Trophoblast cell (in vitro differentiated cells and primary cell): ENCODE measurements around the gene BROX.
"Not testable (repeated sequence)": the region's sequence is repeated elsewhere in the genome, so short reads cannot be mapped to it uniquely, and the experiment has no call there.

Source experiments
- DNase-seq, 2 donors: peaks; one replicate each; pipeline ENCODE4 v3.0.0-alpha.2; 2016
- H2AFZ ChIP-seq: 2 replicates; pipeline ENCODE4 v1.6.1; 2013; ENCODE audit warnings: low read length, moderate library complexity, mild to moderate bottlenecking; ENCODE audit not compliant: insufficient read depth, poor library complexity
- H2AK5ac ChIP-seq: 2 replicates; pipeline ENCODE4 v1.6.1; 2013; ENCODE audit warnings: mild to moderate bottlenecking, low read length
- H2BK120ac ChIP-seq: 2 replicates; pipeline ENCODE4 v1.6.1; 2013; ENCODE audit warnings: low read length, mild to moderate bottlenecking, moderate library complexity; ENCODE audit not compliant: insufficient read depth, poor library complexity
- H2BK12ac ChIP-seq: 2 replicates; pipeline ENCODE4 v1.6.1; 2013; ENCODE audit warnings: mild to moderate bottlenecking, low read length, moderate library complexity
- H2BK5ac ChIP-seq: 2 replicates; pipeline ENCODE4 v1.6.1; 2013; ENCODE audit warnings: low read length, low read depth, moderate library complexity, mild to moderate bottlenecking; ENCODE audit not compliant: poor library complexity
- H3K14ac ChIP-seq: 2 replicates; pipeline ENCODE4 v1.6.1; 2013; ENCODE audit warnings: mild to moderate bottlenecking, low read length
- H3K18ac ChIP-seq: 2 replicates; pipeline ENCODE4 v1.6.1; 2013; ENCODE audit warnings: mild to moderate bottlenecking, low read length
- H3K23ac ChIP-seq: 2 replicates; pipeline ENCODE4 v1.6.1; 2013; ENCODE audit warnings: low read length
- H3K27ac ChIP-seq: 2 replicates; pipeline ENCODE4 v1.5.1; 2013; ENCODE audit warnings: low read depth, mild to moderate bottlenecking, inconsistent platforms, low read length, moderate library complexity
- H3K27me3 ChIP-seq: 2 replicates; pipeline ENCODE4 v1.6.1; 2013; ENCODE audit warnings: inconsistent platforms, mild to moderate bottlenecking, low read length, moderate library complexity; ENCODE audit not compliant: insufficient read depth
- H3K36me3 ChIP-seq, 2 experiments: 1 replicate in 1 of 2; 2 replicates in 1 of 2; pipeline ENCODE4 v1.6.1; 2013; ENCODE audit warnings: low read length in 2 of 2, mild to moderate bottlenecking in 2 of 2, moderate library complexity in 1 of 2; ENCODE audit not compliant: insufficient read depth in 2 of 2, control insufficient read depth in 1 of 2
- H3K4ac ChIP-seq: 2 replicates; pipeline ENCODE4 v1.6.1; 2013; ENCODE audit warnings: low read depth, mild to moderate bottlenecking, low read length, moderate library complexity
- H3K4me1 ChIP-seq, 2 experiments: 1 replicate in 1 of 2; 2 replicates in 1 of 2; pipeline ENCODE4 v1.6.1; 2013; ENCODE audit warnings: low read length in 2 of 2, mild to moderate bottlenecking in 2 of 2, moderate library complexity in 1 of 2; ENCODE audit not compliant: insufficient read depth in 2 of 2, control insufficient read depth in 1 of 2
- H3K4me2 ChIP-seq: 2 replicates; pipeline ENCODE4 v1.6.1; 2013; ENCODE audit warnings: inconsistent platforms, mild to moderate bottlenecking, low read length, moderate library complexity
- H3K4me3 ChIP-seq: 2 replicates; pipeline ENCODE4 v1.5.1; 2013; ENCODE audit warnings: mild to moderate bottlenecking, low read depth, low read length, inconsistent platforms
- H3K79me1 ChIP-seq: one replicate; pipeline ENCODE4 v1.6.1; 2013; ENCODE audit warnings: low read length
- H3K79me2 ChIP-seq: 2 replicates; pipeline ENCODE4 v1.6.1; 2013; ENCODE audit warnings: low read length, mild to moderate bottlenecking; ENCODE audit not compliant: control insufficient read depth, insufficient read depth, poor library complexity
- H3K9ac ChIP-seq: 2 replicates; pipeline ENCODE4 v1.6.1; 2013; ENCODE audit warnings: mild to moderate bottlenecking, low read length
- H3K9me3 ChIP-seq: 2 replicates; pipeline ENCODE4 v1.6.1; 2013; ENCODE audit warnings: low read depth, mild to moderate bottlenecking, control low read depth, inconsistent platforms, low read length; ENCODE audit not compliant: insufficient read depth
- H4K12ac ChIP-seq: 2 replicates; pipeline ENCODE4 v1.6.1; 2013; ENCODE audit warnings: low read depth, mild to moderate bottlenecking, low read length, moderate library complexity
- H4K8ac ChIP-seq: 2 replicates; pipeline ENCODE4 v1.6.1; 2013; ENCODE audit warnings: low read depth, mild to moderate bottlenecking, low read length, moderate library complexity
- H4K91ac ChIP-seq: one replicate; pipeline ENCODE4 v1.6.1; 2013; ENCODE audit warnings: low read depth, mild to moderate bottlenecking, low read length, moderate library complexity
- WGBS: extraction: QIAGEN DNeasy Blood & Tissue Kit; methylation state at CpG from one replicate; pipeline ENCODE4 v1.1.7; 2013; ENCODE audit warnings: missing lambda C conversion rate; ENCODE audit not compliant: insufficient read length, insufficient coverage; ENCODE audit errors: extremely low coverage; 5-methylcytosine and 5-hydroxymethylcytosine counted together

The BROX gene

GRCh38 chr1:222669107-222669506 lies 43.3 kb upstream of the BROX start:
- H3K79me2 ChIP-seq, H3K9me3 ChIP-seq, H2BK12ac ChIP-seq, H4K12ac ChIP-seq, H3K4me3 ChIP-seq, H3K18ac ChIP-seq, H3K79me1 ChIP-seq, DNase-seq, H2AK5ac ChIP-seq, H4K8ac ChIP-seq, H2BK120ac ChIP-seq, H3K23ac ChIP-seq, H3K9ac ChIP-seq, H2BK5ac ChIP-seq, H3K4ac ChIP-seq, H3K4me1 ChIP-seq, H2AFZ ChIP-seq, H3K27ac ChIP-seq, H3K27me3 ChIP-seq, H3K4me2 ChIP-seq, H4K91ac ChIP-seq, H3K14ac ChIP-seq: not testable (repeated sequence)
- peaks cover 12 to 22% of the 10 kb centered on the region in 2 experiments for H3K36me3 ChIP-seq
- no CpG with 5 or more reads among the region's 2 CpGs for WGBS

GRCh38 chr1:222670110-222670509 lies 42.3 kb upstream of the BROX start:
- Histone ChIP-seq H4K12ac (no peak overlapping the region), H3K4me1 (no peaks in the 10 kb centered on the region), H3K4me2 (no peak overlapping the region), H3K23ac (no peak overlapping the region), H3K18ac (no peak overlapping the region), H4K8ac (no peak overlapping the region), H3K9me3 (no peaks in the 10 kb centered on the region), H3K4ac (no peak overlapping the region), H3K9ac (no peak overlapping the region), H4K91ac (no peak overlapping the region), H2AK5ac (no peak overlapping the region), H3K79me2 (no peaks in the 10 kb centered on the region), H3K27me3 (no peaks in the 10 kb centered on the region), H3K4me3 (no peak overlapping the region), H3K36me3 (peaks cover 8 to 14% of the 10 kb centered on the region in 2 experiments), H2AFZ (no peak overlapping the region), H3K14ac (no peak overlapping the region), H2BK12ac (no peak overlapping the region), H2BK5ac (no peak overlapping the region), H3K27ac (no peak overlapping the region), H3K79me1 (no peaks in the 10 kb centered on the region), H2BK120ac (no peak overlapping the region)
- WGBS: no CpG with 5 or more reads among the region's 1 CpG
- no peak for DNase-seq

GRCh38 chr1:222680080-222680479 lies 32.3 kb upstream of the BROX start:
- no peak overlapping the region for H3K23ac ChIP-seq
- no peak overlapping the region for H3K4ac ChIP-seq
- H3K36me3 ChIP-seq: peaks cover 4 to 5% of the 10 kb centered on the region in 2 experiments
- no peaks in the 10 kb centered on the region for H3K79me2 ChIP-seq
- H2BK5ac ChIP-seq: no peak overlapping the region
- H3K9ac ChIP-seq: no peak overlapping the region
- H3K4me3 ChIP-seq: no peak overlapping the region
- H2AK5ac ChIP-seq: no peak overlapping the region
- no peak overlapping the region for H4K91ac ChIP-seq
- no peak for DNase-seq
- no peaks in the 10 kb centered on the region for H3K4me1 ChIP-seq
- no peak overlapping the region for H2BK12ac ChIP-seq
- H4K12ac ChIP-seq: no peak overlapping the region
- H3K4me2 ChIP-seq: no peak overlapping the region
- no peak overlapping the region for H3K27ac ChIP-seq
- no peak overlapping the region for H3K18ac ChIP-seq
- no peaks in the 10 kb centered on the region for H3K79me1 ChIP-seq
- H3K27me3 ChIP-seq: no peaks in the 10 kb centered on the region
- no CpG with 5 or more reads among the region's 1 CpG for WGBS
- H2BK120ac ChIP-seq: no peak overlapping the region
- no peak overlapping the region for H2AFZ ChIP-seq
- H4K8ac ChIP-seq: no peak overlapping the region
- no peaks in the 10 kb centered on the region for H3K9me3 ChIP-seq
- H3K14ac ChIP-seq: no peak overlapping the region

GRCh38 chr1:222691016-222691415 lies 21.3 kb upstream of the BROX start:
- H3K14ac ChIP-seq: no peak overlapping the region
- H3K4me3 ChIP-seq: no peak overlapping the region
- no peaks in the 10 kb centered on the region for H3K4me1 ChIP-seq
- H3K27me3 ChIP-seq: no peaks in the 10 kb centered on the region
- no peak overlapping the region for H3K4me2 ChIP-seq
- H3K27ac ChIP-seq: no peak overlapping the region
- no peak overlapping the region for H2BK120ac ChIP-seq
- H3K79me2 ChIP-seq: no peaks in the 10 kb centered on the region
- H4K12ac ChIP-seq: no peak overlapping the region
- DNase-seq: no peak
- no peak overlapping the region for H3K18ac ChIP-seq
- H3K79me1 ChIP-seq: no peaks in the 10 kb centered on the region
- H2BK5ac ChIP-seq: no peak overlapping the region
- H2AFZ ChIP-seq: no peak overlapping the region
- no peak overlapping the region for H3K9ac ChIP-seq
- H4K8ac ChIP-seq: no peak overlapping the region
- H4K91ac ChIP-seq: no peak overlapping the region
- no peak overlapping the region for H2AK5ac ChIP-seq
- H2BK12ac ChIP-seq: no peak overlapping the region
- no peaks in the 10 kb centered on the region for H3K9me3 ChIP-seq
- no peak overlapping the region for H3K4ac ChIP-seq
- peaks cover 4 to 7% of the 10 kb centered on the region in 2 experiments for H3K36me3 ChIP-seq
- no CpG with 5 or more reads among the region's 1 CpG for WGBS
- no peak overlapping the region for H3K23ac ChIP-seq
